HuH-7 (cell line): ENCODE results near the gene ZNF687.
A peak's percentile ranks its signal among the peaks of the same experiment; 100 is the strongest.
"Not testable (repeated sequence)": the region's sequence is repeated elsewhere in the genome, so short reads cannot be mapped to it uniquely, and the experiment has no call there.

Experiments used
- DNase-seq: peaks from one replicate; pipeline ENCODE4 v3.0.0; 2011; ENCODE audit warnings: low spot score

ZNF687 gene

GRCh38 chr1:151281969-151282882, at the start of gene ZNF687:
Gene ZNF687 (plus strand): TSS chr1:151282299. CDS start chr1:151286292, 3,993 bp downstream.
- DNase-seq: peak; percentile 99

GRCh38 chr1:151235235-151235634, 46.9 kb upstream of the ZNF687 start:
- no peak for DNase-seq

- DNase-seq: no peak
Observed at GRCh38 chr1:151237678-151238466, 44.2 kb upstream of the ZNF687 start.

- DNase-seq: no peak
Observed at GRCh38 chr1:151238467-151238739, 43.7 kb upstream of the ZNF687 start.

GRCh38 chr1:151242442-151242841, 39.7 kb upstream of the ZNF687 start:
- no peak for DNase-seq

- DNase-seq: no peak
Observed at GRCh38 chr1:151243683-151244216, 38.3 kb upstream of the ZNF687 start.

GRCh38 chr1:151246786-151247185, 35.3 kb upstream of the ZNF687 start:
- no peak for DNase-seq

GRCh38 chr1:151251656-151252470, 30.2 kb upstream of the ZNF687 start:
- DNase-seq: peak; percentile 74

GRCh38 chr1:151254217-151255213, 27.6 kb upstream of the ZNF687 start, which contains the start of gene PSMD4:
Gene PSMD4 (plus strand): TSS chr1:151254734. CDS start chr1:151254783, 49 bp downstream.
- DNase-seq: peak; percentile 93

- no peak for DNase-seq
Observed at GRCh38 chr1:151255381-151255780, 26.7 kb upstream of the ZNF687 start.

- DNase-seq: no peak
Observed at GRCh38 chr1:151259351-151259750, 22.7 kb upstream of the ZNF687 start.

GRCh38 chr1:151265446-151266236, 16.5 kb upstream of the ZNF687 start:
- no peak for DNase-seq

- no peak for DNase-seq
Observed at GRCh38 chr1:151266315-151266714, 15.8 kb upstream of the ZNF687 start.

GRCh38 chr1:151266821-151267220, 15.3 kb upstream of the ZNF687 start:
- DNase-seq: no peak

GRCh38 chr1:151267760-151268159, 14.3 kb upstream of the ZNF687 start:
- DNase-seq: no peak

GRCh38 chr1:151273924-151274466, 8.1 kb upstream of the ZNF687 start:
- DNase-seq: no peak

GRCh38 chr1:151275341-151275740, 6.8 kb upstream of the ZNF687 start:
- not testable (repeated sequence) for DNase-seq

- DNase-seq: no peak
Observed at GRCh38 chr1:151277249-151277648, 4.8 kb upstream of the ZNF687 start.

- peak; percentile 74 for DNase-seq
Observed at GRCh38 chr1:151281225-151281968, 702 bp upstream of the ZNF687 start.
